Mesothelial cell of epicardium (in vitro differentiated cells): ENCODE results near the gene KDM7A. TPM values are rescaled to one million over a fixed set of nuclear protein-coding genes. Genes with fewer than 3 reads are reported as not detected.

Experiments used
- DNase-seq, 2 experiments: peaks; one replicate each; pipeline ENCODE4 v3.0.0; 2021; ENCODE audit warnings: low spot score in 2 of 2; ENCODE audit not compliant: unreplicated experiment in 2 of 2
- H3K27ac Mint-ChIP-seq: 2 replicates; pipeline ENCODE4 v1.8.0; 2021; ENCODE audit warnings: mixed read lengths
- H3K27me3 Mint-ChIP-seq: 2 replicates; pipeline ENCODE4 v1.8.0; 2021; ENCODE audit warnings: low read depth, mixed read lengths
- H3K36me3 Mint-ChIP-seq: 2 replicates; pipeline ENCODE4 v1.8.0; 2021; ENCODE audit warnings: mixed read lengths
- H3K4me1 Mint-ChIP-seq: 2 replicates; pipeline ENCODE4 v1.8.0; 2021; ENCODE audit warnings: mixed read lengths
- H3K4me3 Mint-ChIP-seq: 2 replicates; pipeline ENCODE4 v1.8.0; 2021; ENCODE audit warnings: mild to moderate bottlenecking, moderate library complexity, mixed read lengths
- H3K9me3 Mint-ChIP-seq: 2 replicates; pipeline ENCODE4 v1.8.0; 2021; ENCODE audit warnings: mixed read lengths
- CTCF ChIP-seq: fragments of 200-600 bp; sonication (generic); IDR thresholded peaks from one replicate; pipeline ENCODE4 v1.5.0; 2021; ENCODE audit warnings: antibody characterized with exemption; ENCODE audit not compliant: unreplicated experiment
- total RNA-seq: library from RNA; stranded (reverse); gene quantifications from 3 replicates; pipeline ENCODE4 v1.2.1, GENCODE V29; 2021

Gene KDM7A
- total RNA-seq, 1 donor from 2014 or later = 8.4 TPM

GRCh38 chr7:140050100-140050499 is 126.7 kb downstream of the KDM7A start:
- Mint-ChIP-seq H3K27me3 (no peaks in the 10 kb centered on the region), H3K36me3 (peaks cover 12% of the 10 kb centered on the region), H3K4me1 (no peaks in the 10 kb centered on the region), H3K27ac (no peak overlapping the region), H3K9me3 (no peaks in the 10 kb centered on the region), H3K4me3 (no peak overlapping the region)
- no peak for TF ChIP-seq CTCF
- no peak for DNase-seq

- H3K4me3 Mint-ChIP-seq = no peak overlapping the region
- DNase-seq = no peak
- H3K27ac Mint-ChIP-seq = no peak overlapping the region
- no peaks in the 10 kb centered on the region for H3K27me3 Mint-ChIP-seq
- H3K9me3 Mint-ChIP-seq = no peaks in the 10 kb centered on the region
- no peak for TF ChIP-seq CTCF
- H3K36me3 Mint-ChIP-seq = peaks cover 14% of the 10 kb centered on the region
- H3K4me1 Mint-ChIP-seq = no peaks in the 10 kb centered on the region
Observed at GRCh38 chr7:140049339-140050024, 127.3 kb downstream of the KDM7A start.

GRCh38 chr7:140048989-140049338 is 127.8 kb downstream of the KDM7A start:
- no peak for TF ChIP-seq CTCF
- no peaks in the 10 kb centered on the region for H3K4me1 Mint-ChIP-seq
- H3K27ac Mint-ChIP-seq = no peak overlapping the region
- H3K36me3 Mint-ChIP-seq = peaks cover 13% of the 10 kb centered on the region
- H3K9me3 Mint-ChIP-seq = no peaks in the 10 kb centered on the region
- H3K4me3 Mint-ChIP-seq = no peak overlapping the region
- H3K27me3 Mint-ChIP-seq = no peaks in the 10 kb centered on the region
- no peak for DNase-seq

GRCh38 chr7:140048138-140048537 is 128.6 kb downstream of the KDM7A start:
- no peak for TF ChIP-seq CTCF
- no peak overlapping the region for H3K27ac Mint-ChIP-seq
- no peak overlapping the region for H3K4me3 Mint-ChIP-seq
- no peak for DNase-seq
- no peaks in the 10 kb centered on the region for H3K4me1 Mint-ChIP-seq
- H3K27me3 Mint-ChIP-seq = no peaks in the 10 kb centered on the region
- no peaks in the 10 kb centered on the region for H3K9me3 Mint-ChIP-seq
- peaks cover 14% of the 10 kb centered on the region for H3K36me3 Mint-ChIP-seq

GRCh38 chr7:140047197-140047596 is 129.6 kb downstream of the KDM7A start:
- no peak for TF ChIP-seq CTCF
- DNase-seq = no peak
- no peaks in the 10 kb centered on the region for H3K4me1 Mint-ChIP-seq
- H3K27me3 Mint-ChIP-seq = no peaks in the 10 kb centered on the region
- no peak overlapping the region for H3K4me3 Mint-ChIP-seq
- no peak overlapping the region for H3K27ac Mint-ChIP-seq
- H3K36me3 Mint-ChIP-seq = peaks cover 13% of the 10 kb centered on the region
- no peaks in the 10 kb centered on the region for H3K9me3 Mint-ChIP-seq

GRCh38 chr7:140045697-140046096 is 131.1 kb downstream of the KDM7A start:
- Mint-ChIP-seq H3K27ac (no peak overlapping the region), H3K9me3 (no peaks in the 10 kb centered on the region), H3K36me3 (peaks cover 22% of the 10 kb centered on the region), H3K4me1 (no peaks in the 10 kb centered on the region), H3K27me3 (no peaks in the 10 kb centered on the region), H3K4me3 (no peak overlapping the region)
- no peak for DNase-seq
- TF ChIP-seq CTCF = no peak
